OCI-LY3 (cell line): Measurements from ENCODE around the gene WNT9B.
"Not testable (repeated sequence)": the region's sequence is repeated elsewhere in the genome, so short reads cannot be mapped to it uniquely, and the experiment has no call there.

Experiments
- H2AFZ ChIP-seq: fragments of 200-600, 300-600 bp; shearing (Covaris generic); 2 replicates; pipeline ENCODE4 v1.6.0; 2014; ENCODE audit warnings: antibody characterized with exemption, low read depth, low read length
- H3K27ac ChIP-seq: fragments of 200-600, 300-600 bp; sonication (generic); 2 replicates; pipeline ENCODE4 v1.5.1; 2014; ENCODE audit warnings: mild to moderate bottlenecking, low read length, moderate library complexity, mixed read lengths
- H3K27me3 ChIP-seq: fragments of 200-600, 300-600 bp; sonication (generic); 2 replicates; pipeline ENCODE4 v1.6.1; 2014; ENCODE audit warnings: low read depth, low read length, mixed read lengths
- H3K36me3 ChIP-seq: fragments of 200-600, 300-600 bp; sonication (generic); replicated peaks from 2 replicates; pipeline ENCODE3; 2014; ENCODE audit warnings: low read depth, low read length, mixed read lengths
- H3K4me1 ChIP-seq: fragments of 300-600, 200-600 bp; sonication (generic); 2 replicates; pipeline ENCODE4 v1.6.1; 2014; ENCODE audit warnings: low read length, mixed read lengths
- H3K4me2 ChIP-seq: fragments of 200-600, 300-600 bp; sonication (generic); 2 replicates; pipeline ENCODE4 v1.6.1; 2014; ENCODE audit warnings: low read length, mixed read lengths
- H3K4me3 ChIP-seq: fragments of 300-600, 200-600 bp; sonication (generic); 2 replicates; pipeline ENCODE4 v1.5.1; 2014; ENCODE audit warnings: antibody characterized with exemption, mild to moderate bottlenecking, low read length, moderate library complexity
- H3K79me2 ChIP-seq: fragments of 300-600, 200-600 bp; shearing (Covaris generic); 2 replicates; pipeline ENCODE4 v1.6.1; 2014; ENCODE audit warnings: mild to moderate bottlenecking, low read length, mixed read lengths
- H3K9ac ChIP-seq: fragments of 300-600, 200-600 bp; shearing (Covaris generic); 2 replicates; pipeline ENCODE4 v1.6.0; 2014; ENCODE audit warnings: mild to moderate bottlenecking, low read length, moderate library complexity
- H3K9me3 ChIP-seq: fragments of 200-600, 300-600 bp; shearing (Covaris generic); 2 replicates; pipeline ENCODE4 v1.6.1; 2014; ENCODE audit warnings: low read length, mixed read lengths; ENCODE audit not compliant: insufficient read depth
- H4K20me1 ChIP-seq: fragments of 200-600, 300-600 bp; sonication (generic); 2 replicates; pipeline ENCODE4 v1.6.1; 2016; ENCODE audit warnings: low read length, mixed read lengths; ENCODE audit not compliant: insufficient read depth
- EZH2phosphoT487 ChIP-seq: fragments of 200-600 bp; shearing (Covaris generic); IDR thresholded peaks from 2 replicates; pipeline ENCODE4 v1.6.1; 2018; ENCODE audit warnings: antibody characterized with exemption, mixed run types, low read depth
- TF ChIP-seq, protein P1 (sequence below): fragments of 200-600, 300-600 bp; sonication (generic); IDR thresholded peaks from 2 replicates; pipeline ENCODE4 v1.5.1; 2014; ENCODE audit warnings: antibody characterized with exemption, low read length, low read depth

Gene WNT9B

DNA sequence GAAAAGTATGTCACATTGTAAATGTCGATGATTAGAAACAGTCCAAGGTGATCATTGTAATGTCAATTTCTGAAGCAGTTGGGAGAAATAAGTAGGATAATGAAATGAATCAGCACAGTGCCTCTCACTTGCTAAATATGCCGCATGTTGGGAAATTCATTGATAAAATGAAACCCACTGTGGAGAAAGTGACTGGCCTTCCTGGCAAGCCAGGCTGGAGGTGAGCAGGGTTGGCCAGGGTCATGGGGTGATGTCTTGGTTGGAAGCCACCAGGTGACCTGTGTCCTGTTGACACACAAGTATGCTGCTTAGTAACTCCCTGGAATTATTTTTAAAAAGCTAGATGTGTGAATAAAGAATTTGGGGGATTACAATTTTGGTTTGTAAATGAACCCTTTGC, 14.9 kb upstream of the WNT9B start:
- Histone ChIP-seq H3K27me3 (no peaks in the 10 kb centered on the region), H3K9me3 (no peaks in the 10 kb centered on the region), H3K79me2 (no peaks in the 10 kb centered on the region), H3K27ac (no peak overlapping the region), H3K36me3 (no peaks in the 10 kb centered on the region), H4K20me1 (no peaks in the 10 kb centered on the region), H3K4me2 (peak overlapping the region; percentile 64), H2AFZ (0 out of 2 replicates have a peak overlapping the region, but pooled peaks have one; percentile 22), H3K4me1 (peaks cover 12% of the 10 kb centered on the region; the same call in 1 of the 2 replicates), H3K4me3 (0 out of 2 replicates have a peak overlapping the region, but pooled peaks have one; percentile 51), H3K9ac (no peak overlapping the region)
- TF ChIP-seq, protein P1, sequence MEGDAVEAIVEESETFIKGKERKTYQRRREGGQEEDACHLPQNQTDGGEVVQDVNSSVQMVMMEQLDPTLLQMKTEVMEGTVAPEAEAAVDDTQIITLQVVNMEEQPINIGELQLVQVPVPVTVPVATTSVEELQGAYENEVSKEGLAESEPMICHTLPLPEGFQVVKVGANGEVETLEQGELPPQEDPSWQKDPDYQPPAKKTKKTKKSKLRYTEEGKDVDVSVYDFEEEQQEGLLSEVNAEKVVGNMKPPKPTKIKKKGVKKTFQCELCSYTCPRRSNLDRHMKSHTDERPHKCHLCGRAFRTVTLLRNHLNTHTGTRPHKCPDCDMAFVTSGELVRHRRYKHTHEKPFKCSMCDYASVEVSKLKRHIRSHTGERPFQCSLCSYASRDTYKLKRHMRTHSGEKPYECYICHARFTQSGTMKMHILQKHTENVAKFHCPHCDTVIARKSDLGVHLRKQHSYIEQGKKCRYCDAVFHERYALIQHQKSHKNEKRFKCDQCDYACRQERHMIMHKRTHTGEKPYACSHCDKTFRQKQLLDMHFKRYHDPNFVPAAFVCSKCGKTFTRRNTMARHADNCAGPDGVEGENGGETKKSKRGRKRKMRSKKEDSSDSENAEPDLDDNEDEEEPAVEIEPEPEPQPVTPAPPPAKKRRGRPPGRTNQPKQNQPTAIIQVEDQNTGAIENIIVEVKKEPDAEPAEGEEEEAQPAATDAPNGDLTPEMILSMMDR: no peak
- TF ChIP-seq EZH2phosphoT487: no peak

DNA sequence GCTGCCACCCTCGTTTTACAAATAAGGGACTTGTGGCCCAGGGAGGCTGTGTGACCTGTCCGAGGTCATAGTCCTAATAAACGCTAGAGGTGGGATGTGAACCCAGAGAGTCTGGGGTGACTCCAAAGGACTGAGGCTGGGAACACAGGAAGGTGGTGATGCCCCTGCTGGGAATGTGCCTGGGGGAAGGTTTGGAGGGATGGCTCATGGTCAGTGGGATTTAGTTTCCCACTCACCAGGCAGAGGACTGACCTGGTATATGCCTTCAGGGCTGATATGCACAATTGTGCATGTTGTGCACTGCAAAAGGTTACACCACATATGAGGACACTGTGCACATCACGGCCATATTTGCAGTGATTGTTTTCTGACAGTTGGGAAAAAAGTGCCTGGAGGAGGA, 13.9 kb upstream of the WNT9B start:
- no peaks in the 10 kb centered on the region for H3K27me3 ChIP-seq
- H3K4me1 ChIP-seq: peaks cover 12% of the 10 kb centered on the region; the same call in 1 of the 2 replicates
- H3K27ac ChIP-seq: no peak overlapping the region
- H3K4me3 ChIP-seq: no peak overlapping the region
- no peaks in the 10 kb centered on the region for H4K20me1 ChIP-seq
- H3K79me2 ChIP-seq: no peaks in the 10 kb centered on the region
- H3K36me3 ChIP-seq: no peaks in the 10 kb centered on the region
- no peak overlapping the region for H2AFZ ChIP-seq
- TF ChIP-seq EZH2phosphoT487: no peak
- TF ChIP-seq, protein P1: no peak
- no peak overlapping the region for H3K9ac ChIP-seq
- no peak overlapping the region for H3K4me2 ChIP-seq
- H3K9me3 ChIP-seq: no peaks in the 10 kb centered on the region

DNA sequence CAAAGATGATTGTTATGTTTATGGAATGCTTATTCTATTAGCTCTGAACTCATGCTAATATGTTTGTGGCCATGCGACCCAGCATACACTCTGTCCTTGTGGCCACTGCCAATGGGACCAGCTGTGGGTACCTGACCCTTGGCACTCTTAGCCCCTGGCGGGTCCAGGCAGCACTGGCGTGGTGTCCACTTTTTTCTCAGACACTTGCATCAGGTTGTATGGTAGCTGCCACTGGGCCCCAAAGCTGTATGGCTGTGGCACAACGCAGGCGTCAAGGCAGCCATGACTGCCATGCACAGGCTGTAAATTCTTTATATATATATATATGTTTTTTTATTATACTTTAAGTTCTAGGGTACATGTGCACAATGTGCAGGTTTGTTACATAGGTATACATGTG, 12.2 kb upstream of the WNT9B start:
- Histone ChIP-seq H3K27ac (no peak overlapping the region), H3K79me2 (no peaks in the 10 kb centered on the region), H3K4me2 (no peak overlapping the region), H3K4me1 (peaks cover 12% of the 10 kb centered on the region; the same call in 1 of the 2 replicates), H2AFZ (no peak overlapping the region), H3K27me3 (peaks cover 9% of the 10 kb centered on the region; the same call in 1 of the 2 replicates), H3K36me3 (no peaks in the 10 kb centered on the region), H3K9ac (no peak overlapping the region), H3K4me3 (no peak overlapping the region), H3K9me3 (peaks cover 5% of the 10 kb centered on the region; the same call in 1 of the 2 replicates), H4K20me1 (no peaks in the 10 kb centered on the region)
- TF ChIP-seq, protein P1: no peak
- TF ChIP-seq EZH2phosphoT487: no peak

DNA sequence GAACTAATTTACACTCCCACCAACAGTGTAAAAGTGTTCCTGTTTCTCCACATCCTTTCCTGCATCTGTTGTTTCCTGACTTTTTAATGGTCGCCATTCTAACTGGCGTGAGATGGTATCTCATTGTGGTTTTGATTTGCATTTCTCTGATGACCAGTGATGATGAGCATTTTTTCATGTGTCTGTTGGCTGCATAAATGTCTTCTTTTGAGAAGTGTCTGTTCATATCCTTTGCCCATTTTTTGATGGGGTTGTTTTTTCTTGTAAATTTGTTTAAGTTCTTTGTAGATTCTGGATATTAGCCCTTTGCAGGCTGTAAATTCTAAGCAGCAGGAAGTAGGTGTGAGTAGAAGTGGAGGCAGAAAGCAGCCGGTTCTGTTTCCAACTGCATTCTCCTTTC, 10.8 kb upstream of the WNT9B start:
- not testable (repeated sequence) for H3K27ac ChIP-seq, H3K27me3 ChIP-seq, H3K4me2 ChIP-seq, H3K36me3 ChIP-seq, H3K4me3 ChIP-seq, H3K79me2 ChIP-seq, H2AFZ ChIP-seq, H3K9me3 ChIP-seq, H3K9ac ChIP-seq, H4K20me1 ChIP-seq, H3K4me1 ChIP-seq
